Right forelimb (tissue), 1 donor: ENCODE results near the gene ENTR1.

Source experiments
- DNase-seq: peaks from one replicate; pipeline ENCODE4 v3.0.0-alpha.2; 2018

ENTR1 gene

GRCh38 chr9:136374183-136374575 is 36.2 kb downstream of the ENTR1 start:
- no peak for DNase-seq

GRCh38 chr9:136373300-136374182 is 36.9 kb downstream of the ENTR1 start, which contains the start of gene CARD9:
Gene CARD9 (minus strand): TSS chr9:136373669. CDS start chr9:136372078, 1,591 bp downstream.
- DNase-seq = no peak

GRCh38 chr9:136372561-136373299 is 37.7 kb downstream of the ENTR1 start:
- no peak for DNase-seq

- DNase-seq = no peak
These were observed 38.4 kb downstream of the ENTR1 start for GRCh38 chr9:136372006-136372405.

GRCh38 chr9:136371533-136371880 is 38.9 kb downstream of the ENTR1 start:
- DNase-seq = no peak

- DNase-seq = no peak
These were observed 39.5 kb downstream of the ENTR1 start for GRCh38 chr9:136370687-136371532.

GRCh38 chr9:136370037-136370436 is 40.4 kb downstream of the ENTR1 start:
- DNase-seq = no peak

- no peak for DNase-seq
These were observed 42.2 kb downstream of the ENTR1 start for GRCh38 chr9:136368190-136368589.

GRCh38 chr9:136367296-136368145 is 42.9 kb downstream of the ENTR1 start:
- no peak for DNase-seq

- DNase-seq = no peak
These were observed 43.6 kb downstream of the ENTR1 start for GRCh38 chr9:136366826-136367225.

- DNase-seq = no peak
These were observed 44.6 kb downstream of the ENTR1 start for GRCh38 chr9:136365775-136366222.

GRCh38 chr9:136364942-136365774 is 45.3 kb downstream of the ENTR1 start:
- no peak for DNase-seq

GRCh38 chr9:136363949-136364748 is 46.3 kb downstream of the ENTR1 start:
- no peak for DNase-seq

GRCh38 chr9:136363106-136363948 is 47.1 kb downstream of the ENTR1 start, which contains the start of gene DNLZ:
Gene DNLZ (minus strand): TSS chr9:136363744. CDS start chr9:136363714, 30 bp downstream.
- peak; percentile 96 for DNase-seq

- DNase-seq = no peak
These were observed 48.0 kb downstream of the ENTR1 start for GRCh38 chr9:136362450-136362784.

GRCh38 chr9:136361754-136362449 is 48.5 kb downstream of the ENTR1 start:
- DNase-seq = no peak

GRCh38 chr9:136361047-136361753 is 49.2 kb downstream of the ENTR1 start:
- DNase-seq = no peak
